Stimulated activated naive CD8-positive, alpha-beta T cell treated with anti-CD3 and anti-CD28 coated beads, Interleukin-15, Interleukin-2, amounts not matched to agents 100 ng/mL and 50 ng/mL, for 24 hours (primary cell): ENCODE data around the gene TXLNB.

Source experiments
- H3K27ac Mint-ChIP-seq: one replicate; pipeline ENCODE4 v1.8.0; 2021; ENCODE audit warnings: mild to moderate bottlenecking, mixed read lengths
- H3K27me3 Mint-ChIP-seq: one replicate; pipeline ENCODE4 v1.8.0; 2021; ENCODE audit warnings: mixed read lengths
- H3K36me3 Mint-ChIP-seq: one replicate; pipeline ENCODE4 v1.8.0; 2021; ENCODE audit warnings: low read depth, mixed read lengths
- H3K4me1 Mint-ChIP-seq: one replicate; pipeline ENCODE4 v1.8.0; 2021; ENCODE audit warnings: low read depth, mixed read lengths
- H3K4me3 Mint-ChIP-seq: one replicate; pipeline ENCODE4 v1.8.0; 2021; ENCODE audit warnings: mild to moderate bottlenecking, mixed read lengths
- H3K9me3 Mint-ChIP-seq: one replicate; pipeline ENCODE4 v1.8.0; 2021; ENCODE audit warnings: mixed read lengths

The TXLNB gene

DNA sequence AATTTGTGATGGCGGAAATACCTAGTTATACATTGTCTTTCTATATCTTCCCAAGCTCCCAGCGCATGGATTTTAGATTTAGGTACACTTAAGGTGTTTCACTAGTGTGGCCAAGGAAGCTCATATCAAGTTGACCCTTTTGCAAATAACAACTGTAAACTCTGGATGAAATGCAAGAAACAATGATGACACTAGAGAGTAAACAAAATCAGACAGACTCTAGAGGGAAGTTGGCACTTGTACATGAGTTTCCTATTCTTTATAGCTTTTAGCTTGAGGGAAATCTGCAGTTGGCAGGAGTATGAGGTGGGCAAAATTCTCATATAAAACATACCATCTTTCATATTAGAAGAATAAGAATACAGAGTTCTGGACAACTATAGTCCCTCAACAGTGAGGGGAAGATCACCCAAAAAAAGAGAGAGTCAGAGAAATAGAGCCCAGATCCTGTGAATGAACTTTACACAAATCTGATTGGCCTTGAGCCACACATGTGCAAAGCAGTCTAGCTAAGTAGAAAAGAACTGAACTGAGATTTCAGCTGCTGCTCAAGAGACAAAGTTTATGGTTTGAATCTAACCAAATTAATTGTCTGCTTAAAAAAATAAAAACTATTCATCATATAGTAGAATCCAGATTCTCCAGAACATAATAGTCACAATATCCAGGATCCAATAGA is 26.1 kb downstream of the TXLNB start:
- no peaks in the 10 kb centered on the region for H3K9me3 Mint-ChIP-seq
- peaks cover 19% of the 10 kb centered on the region for H3K4me1 Mint-ChIP-seq
- no peaks in the 10 kb centered on the region for H3K27me3 Mint-ChIP-seq
- H3K4me3 Mint-ChIP-seq = no peak overlapping the region
- no peak overlapping the region for H3K27ac Mint-ChIP-seq
- H3K36me3 Mint-ChIP-seq = no peaks in the 10 kb centered on the region

DNA sequence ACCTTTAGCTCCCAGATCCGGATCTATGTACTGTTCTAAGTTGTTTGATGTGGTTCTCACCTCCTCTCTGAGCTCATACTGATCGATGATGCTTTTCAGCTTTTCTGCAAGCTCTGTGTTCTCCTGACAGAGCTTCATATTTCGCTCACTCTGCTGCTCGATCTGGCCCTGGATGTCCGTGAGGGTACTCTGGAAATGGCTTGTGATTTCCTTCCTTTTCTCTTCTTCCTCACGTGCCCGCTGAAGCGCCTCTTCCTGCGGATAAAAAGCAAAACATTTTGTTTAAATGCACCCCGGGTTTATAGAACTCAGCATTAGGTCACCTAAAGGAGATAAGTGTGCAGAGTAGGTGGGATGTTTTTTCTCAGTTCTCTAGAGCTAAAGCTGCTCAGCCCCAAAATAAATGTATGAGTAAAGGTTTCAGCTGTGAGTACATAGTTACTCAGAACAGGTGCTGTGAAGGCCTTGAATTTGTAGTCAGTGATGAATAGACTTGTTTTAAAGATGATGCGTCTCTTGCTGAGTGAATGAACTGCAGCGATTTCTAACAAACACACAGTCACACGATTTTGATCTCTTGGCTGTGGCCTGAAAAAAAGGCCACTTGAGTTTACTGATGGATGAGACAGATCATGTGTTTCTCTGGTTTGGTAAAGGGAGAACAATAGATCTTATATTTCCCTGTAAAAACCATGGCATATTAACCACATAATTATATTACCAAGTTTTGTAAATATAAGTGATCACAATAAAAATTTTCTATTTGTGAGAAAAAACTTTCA is 29.1 kb downstream of the TXLNB start:
- Mint-ChIP-seq H3K4me1 (peaks cover 18% of the 10 kb centered on the region), H3K36me3 (peaks cover 11% of the 10 kb centered on the region), H3K27me3 (no peaks in the 10 kb centered on the region), H3K4me3 (peak overlapping the region; percentile 74), H3K9me3 (no peaks in the 10 kb centered on the region), H3K27ac (peak overlapping the region; percentile 78)

DNA sequence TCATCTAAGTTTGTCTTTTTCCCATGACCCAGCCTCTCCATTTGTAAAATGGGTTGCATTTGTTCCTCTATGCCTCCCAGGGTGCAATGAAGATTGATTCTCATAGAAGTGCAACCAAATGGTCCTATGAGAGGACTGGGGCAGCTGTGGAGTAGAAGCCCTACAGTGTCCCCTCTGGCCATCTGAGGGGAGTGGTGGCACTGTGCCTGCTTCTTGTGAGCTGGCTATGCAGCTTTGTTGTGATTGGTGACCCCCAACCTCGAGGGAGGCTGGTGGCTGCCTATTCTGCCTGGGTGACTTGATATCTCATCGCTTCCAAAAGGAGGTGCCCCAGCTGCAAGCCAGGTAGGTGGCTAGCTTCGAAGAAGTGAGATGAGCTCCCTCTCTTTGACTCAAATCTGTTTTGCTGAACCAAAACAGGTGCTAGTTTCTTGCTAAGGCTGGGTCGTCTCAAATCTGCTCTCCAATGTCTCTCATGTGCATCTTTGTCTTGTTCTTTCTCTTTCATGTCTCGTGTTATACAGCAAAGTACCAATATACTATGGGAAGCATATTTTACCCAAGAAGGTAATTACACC is 33.9 kb downstream of the TXLNB start:
- Mint-ChIP-seq H3K4me1 (peaks cover 20% of the 10 kb centered on the region), H3K27me3 (no peaks in the 10 kb centered on the region), H3K4me3 (no peak overlapping the region), H3K9me3 (no peaks in the 10 kb centered on the region), H3K27ac (no peak overlapping the region), H3K36me3 (peaks cover 11% of the 10 kb centered on the region)

DNA sequence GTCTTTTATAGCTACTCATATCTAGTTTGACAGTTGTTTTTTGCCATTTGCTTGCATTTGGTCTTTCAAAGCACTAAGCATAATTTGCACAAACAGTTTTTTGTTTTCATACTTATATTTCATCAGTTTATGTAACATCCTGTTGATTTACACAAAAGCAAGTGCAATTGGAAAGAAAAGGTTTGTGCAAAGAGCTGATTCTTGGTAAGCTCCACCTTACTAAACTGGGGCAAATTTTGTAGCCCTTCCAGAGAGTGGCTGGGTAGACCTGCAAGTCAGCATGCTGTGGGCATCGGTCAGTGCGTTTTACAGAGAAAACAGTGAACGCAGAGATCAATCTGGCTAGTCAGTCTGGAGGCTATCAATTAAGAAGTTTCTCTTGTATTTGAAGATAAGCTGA is 34.5 kb downstream of the TXLNB start:
- Mint-ChIP-seq H3K27ac (no peak overlapping the region), H3K36me3 (peaks cover 11% of the 10 kb centered on the region), H3K9me3 (no peaks in the 10 kb centered on the region), H3K27me3 (no peaks in the 10 kb centered on the region), H3K4me3 (no peak overlapping the region), H3K4me1 (peaks cover 18% of the 10 kb centered on the region)

DNA sequence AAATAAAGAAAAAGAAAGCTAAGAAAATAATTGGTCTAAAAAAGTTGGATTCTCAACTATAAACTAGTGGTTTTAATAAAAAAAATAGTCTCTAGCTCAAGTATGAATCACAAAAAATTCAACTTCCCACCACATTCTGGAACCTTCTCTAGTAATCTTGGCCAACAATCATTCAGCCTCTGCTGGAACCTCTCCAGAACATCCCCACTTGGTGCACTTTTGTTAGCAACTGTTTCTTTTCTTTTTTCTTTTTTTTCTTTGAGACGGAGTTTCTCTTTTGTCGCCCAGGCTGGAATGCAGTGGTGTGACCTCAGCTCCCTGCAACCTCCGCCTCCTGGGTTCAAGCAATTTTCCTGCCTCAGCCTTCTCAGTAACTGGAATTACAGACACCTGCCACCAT is 35.7 kb downstream of the TXLNB start:
- H3K36me3 Mint-ChIP-seq = peaks cover 11% of the 10 kb centered on the region
- H3K9me3 Mint-ChIP-seq = no peaks in the 10 kb centered on the region
- H3K27ac Mint-ChIP-seq = no peak overlapping the region
- no peaks in the 10 kb centered on the region for H3K27me3 Mint-ChIP-seq
- no peak overlapping the region for H3K4me3 Mint-ChIP-seq
- peaks cover 25% of the 10 kb centered on the region for H3K4me1 Mint-ChIP-seq

DNA sequence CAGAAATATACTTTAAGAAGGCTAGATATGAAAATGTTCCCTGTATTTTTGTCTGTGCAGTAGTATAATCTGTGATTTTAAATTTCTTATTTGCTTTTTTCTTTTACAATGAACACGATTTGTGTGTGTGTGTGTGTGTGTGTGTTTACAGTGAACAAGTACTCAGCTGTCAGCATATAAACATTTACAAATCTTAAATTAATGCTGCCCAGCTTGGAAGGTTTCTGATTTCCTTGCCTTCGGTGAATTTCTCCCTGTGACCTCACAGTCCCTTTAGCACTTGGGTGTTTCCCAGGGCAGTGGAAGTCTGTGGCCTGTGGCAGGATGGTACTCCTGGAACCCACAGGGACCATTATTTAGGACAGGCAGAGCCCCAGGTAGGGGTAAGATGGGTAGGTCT is 37.6 kb downstream of the TXLNB start:
- peaks cover 5% of the 10 kb centered on the region for H3K36me3 Mint-ChIP-seq
- no peaks in the 10 kb centered on the region for H3K9me3 Mint-ChIP-seq
- no peaks in the 10 kb centered on the region for H3K27me3 Mint-ChIP-seq
- H3K4me3 Mint-ChIP-seq = no peak overlapping the region
- H3K27ac Mint-ChIP-seq = no peak overlapping the region
- H3K4me1 Mint-ChIP-seq = peaks cover 43% of the 10 kb centered on the region

DNA sequence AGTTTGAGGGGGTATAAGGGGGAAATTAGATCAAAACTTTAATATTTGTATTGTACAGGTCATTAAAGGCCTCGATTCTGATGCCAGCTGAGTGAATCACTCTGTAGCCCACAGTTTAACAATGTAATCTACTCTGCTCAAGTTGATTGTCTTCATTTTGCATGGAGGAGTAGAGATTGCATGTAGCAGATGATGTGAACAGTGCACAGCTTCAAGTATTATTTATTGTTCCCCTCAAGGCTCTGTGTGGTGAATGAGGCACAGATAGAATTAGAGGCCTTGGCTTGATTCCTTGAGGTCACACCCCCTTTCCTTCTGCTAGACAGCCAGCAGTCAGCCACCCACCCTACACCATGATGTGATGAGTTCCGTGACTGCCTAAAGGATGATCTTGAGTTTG is 38.1 kb downstream of the TXLNB start:
- no peaks in the 10 kb centered on the region for H3K27me3 Mint-ChIP-seq
- H3K4me3 Mint-ChIP-seq = no peak overlapping the region
- H3K4me1 Mint-ChIP-seq = peaks cover 48% of the 10 kb centered on the region
- no peaks in the 10 kb centered on the region for H3K36me3 Mint-ChIP-seq
- no peaks in the 10 kb centered on the region for H3K9me3 Mint-ChIP-seq
- no peak overlapping the region for H3K27ac Mint-ChIP-seq

DNA sequence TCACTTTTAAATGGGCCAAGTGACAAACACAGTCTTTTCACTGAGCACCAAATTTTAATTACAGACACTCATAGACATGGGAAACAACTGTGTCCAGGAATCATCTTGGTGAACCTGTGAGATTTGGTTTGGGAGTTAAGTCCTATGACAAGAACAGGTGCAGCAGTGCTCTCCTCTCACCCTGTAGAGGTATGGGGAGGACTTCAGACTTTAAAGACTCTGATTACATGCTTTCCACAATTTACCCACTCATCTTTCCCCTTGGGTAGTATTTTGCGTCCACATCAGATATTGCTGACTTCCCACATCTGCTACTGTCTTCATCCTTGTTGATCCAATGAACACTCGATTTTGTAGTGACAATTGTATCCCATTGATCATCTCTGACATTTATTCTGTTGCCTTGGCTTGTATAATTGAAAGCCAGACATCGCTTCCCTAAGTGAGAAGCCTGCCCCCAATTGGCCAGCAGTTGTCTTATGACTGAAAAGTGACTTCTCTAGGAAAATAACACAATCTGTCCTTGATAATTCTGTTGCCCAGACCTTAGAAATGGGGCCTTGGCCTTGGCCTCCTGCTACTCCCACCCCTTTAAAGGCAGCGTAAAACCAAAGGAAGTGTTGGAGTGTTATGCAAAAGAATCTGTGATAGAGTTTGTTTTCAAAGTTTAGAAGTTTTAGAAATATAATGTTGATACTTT is 40.0 kb downstream of the TXLNB start:
- Mint-ChIP-seq H3K4me1 (peaks cover 59% of the 10 kb centered on the region), H3K9me3 (no peaks in the 10 kb centered on the region), H3K36me3 (no peaks in the 10 kb centered on the region), H3K27ac (peak overlapping the region; percentile 8), H3K27me3 (no peaks in the 10 kb centered on the region), H3K4me3 (no peak overlapping the region)

DNA sequence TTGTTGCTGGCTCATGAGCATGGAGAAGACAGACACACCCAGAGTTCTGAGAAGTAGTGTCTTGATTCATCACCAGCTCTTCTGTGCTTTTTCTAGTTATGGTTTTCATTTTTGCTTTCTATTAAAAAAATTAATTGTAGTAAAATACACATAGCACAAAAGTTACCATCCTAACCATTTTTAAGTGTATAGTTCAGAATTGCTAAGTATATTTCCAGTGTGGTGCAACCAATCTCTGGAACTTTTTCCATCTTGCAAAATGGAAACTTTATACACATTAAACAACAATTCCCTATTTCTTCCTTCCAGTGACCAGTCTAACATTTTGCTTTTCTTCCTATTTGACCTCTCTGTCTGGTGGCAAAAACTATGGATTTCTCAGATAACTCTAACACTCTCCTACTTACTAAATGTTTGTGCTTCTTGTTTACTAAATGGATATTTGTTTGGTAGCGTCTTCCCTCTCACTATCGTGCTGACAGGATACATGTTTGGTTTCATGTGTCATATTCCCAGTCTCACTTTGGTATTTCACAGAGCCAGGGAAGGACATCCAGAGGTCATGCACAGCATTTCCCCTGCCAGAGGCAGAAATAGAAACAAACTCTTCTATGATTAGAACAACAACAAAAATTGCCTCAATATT is 40.6 kb downstream of the TXLNB start:
- peaks cover 59% of the 10 kb centered on the region for H3K4me1 Mint-ChIP-seq
- no peak overlapping the region for H3K4me3 Mint-ChIP-seq

DNA sequence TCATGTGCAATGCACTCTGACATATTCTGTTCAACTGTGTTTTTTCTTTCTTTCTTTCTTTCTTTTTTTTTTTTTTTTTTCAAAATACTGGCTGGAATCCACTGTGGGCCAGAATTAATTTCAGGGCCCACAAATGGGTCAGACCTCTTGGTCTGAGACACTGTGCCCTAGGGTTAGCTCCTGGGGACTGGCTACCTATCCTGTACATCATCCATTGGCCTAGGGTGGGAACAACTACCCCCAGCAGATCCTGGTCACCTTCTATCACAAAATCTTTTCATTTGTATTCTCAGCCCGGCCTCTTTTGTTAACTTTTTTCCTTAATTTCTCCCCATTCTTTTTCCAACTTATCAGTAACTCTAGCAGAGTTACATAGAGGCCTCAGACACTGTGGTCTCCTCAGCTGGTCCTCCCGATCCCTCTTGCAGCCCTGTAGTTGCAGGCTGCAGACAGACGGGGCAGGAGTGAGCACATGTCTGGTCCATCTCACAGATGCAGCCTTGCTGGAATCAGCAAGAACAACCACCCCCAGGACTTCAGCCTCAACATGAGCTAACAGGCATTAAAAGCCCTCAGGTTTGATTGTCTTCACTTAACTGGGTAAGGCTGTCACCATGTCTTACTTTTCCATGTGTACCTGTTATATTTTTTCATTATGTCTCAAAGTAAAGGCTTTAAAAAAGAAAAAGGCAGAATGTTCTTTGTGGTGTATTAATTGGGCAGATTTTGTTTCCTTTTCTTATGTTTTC is 41.3 kb downstream of the TXLNB start:
- Mint-ChIP-seq H3K27ac (peak overlapping the region; percentile 91), H3K36me3 (no peaks in the 10 kb centered on the region), H3K4me3 (no peak overlapping the region), H3K9me3 (no peaks in the 10 kb centered on the region), H3K27me3 (no peaks in the 10 kb centered on the region), H3K4me1 (peaks cover 59% of the 10 kb centered on the region)

More for the DNA sequence above, 40.6 kb downstream of the TXLNB start:
- H3K36me3 Mint-ChIP-seq = no peaks in the 10 kb centered on the region
- H3K9me3 Mint-ChIP-seq = no peaks in the 10 kb centered on the region
- H3K27ac Mint-ChIP-seq = peak overlapping the region; percentile 91
- H3K27me3 Mint-ChIP-seq = no peaks in the 10 kb centered on the region

DNA sequence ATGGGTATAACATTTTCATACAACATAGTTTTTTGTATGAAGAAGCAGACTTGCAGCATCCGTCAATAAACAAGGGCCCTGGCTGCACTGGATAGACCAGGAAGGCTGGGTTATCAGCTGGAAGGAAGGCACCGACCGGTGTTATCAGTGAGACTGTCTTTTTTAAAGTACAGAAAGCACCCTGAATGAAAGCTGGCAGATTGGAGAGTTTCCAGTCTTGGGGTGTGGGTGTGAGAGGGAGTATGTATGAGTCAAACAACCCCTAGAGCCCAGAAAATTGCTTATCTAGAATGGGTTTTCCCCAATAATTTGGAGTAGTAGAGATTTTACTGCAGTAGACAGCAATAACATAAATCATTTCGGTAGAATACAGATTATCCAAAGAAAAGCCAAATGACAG is 42.4 kb downstream of the TXLNB start:
- Mint-ChIP-seq H3K27me3 (no peaks in the 10 kb centered on the region), H3K4me3 (no peak overlapping the region), H3K36me3 (no peaks in the 10 kb centered on the region), H3K27ac (peak overlapping the region; percentile 69), H3K4me1 (peaks cover 59% of the 10 kb centered on the region), H3K9me3 (no peaks in the 10 kb centered on the region)

DNA sequence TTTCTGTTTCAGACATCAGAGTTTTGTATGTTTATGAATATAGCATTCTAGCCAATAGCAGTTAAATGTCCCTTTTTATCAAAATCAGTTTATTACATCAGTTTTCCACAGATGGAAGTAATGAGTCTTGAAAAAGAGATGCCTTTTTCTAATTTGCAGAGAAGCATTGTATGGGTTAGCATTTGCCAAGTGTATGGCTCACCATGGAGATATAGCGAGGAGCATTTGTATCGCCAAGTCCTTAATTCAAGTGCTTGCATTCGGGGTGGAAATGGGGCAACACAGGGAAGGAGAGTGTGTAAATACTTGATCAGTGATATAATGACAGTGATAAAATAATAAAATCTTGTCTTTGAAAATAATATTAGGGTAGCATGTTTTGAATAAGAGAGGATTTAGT is 42.9 kb downstream of the TXLNB start:
- Mint-ChIP-seq H3K36me3 (no peaks in the 10 kb centered on the region), H3K9me3 (no peaks in the 10 kb centered on the region), H3K4me3 (no peak overlapping the region), H3K4me1 (peaks cover 59% of the 10 kb centered on the region), H3K27ac (no peak overlapping the region), H3K27me3 (no peaks in the 10 kb centered on the region)

DNA sequence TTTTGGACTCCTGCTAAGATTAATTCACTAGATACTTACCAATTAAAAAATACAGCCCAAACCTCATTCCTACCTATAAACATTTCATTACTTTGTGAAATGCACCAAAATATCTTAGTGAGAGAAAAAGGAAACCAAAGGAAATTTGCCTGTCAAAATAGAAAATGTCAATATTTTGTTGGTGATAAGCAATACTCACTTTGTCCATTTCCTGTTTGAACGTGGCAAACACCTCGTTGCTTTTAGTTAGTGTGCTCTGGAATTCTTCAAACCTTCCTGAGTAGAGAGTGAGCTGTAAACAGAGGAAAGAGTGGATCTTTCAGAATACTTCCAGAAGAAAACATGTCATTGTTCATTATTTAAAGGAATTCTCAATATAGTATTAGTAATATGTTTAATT is 44.2 kb downstream of the TXLNB start:
- H3K4me3 Mint-ChIP-seq = peak overlapping the region; percentile 45
- no peaks in the 10 kb centered on the region for H3K9me3 Mint-ChIP-seq
- H3K4me1 Mint-ChIP-seq = peaks cover 49% of the 10 kb centered on the region
- H3K27me3 Mint-ChIP-seq = no peaks in the 10 kb centered on the region
- no peak overlapping the region for H3K27ac Mint-ChIP-seq
- peaks cover 3% of the 10 kb centered on the region for H3K36me3 Mint-ChIP-seq

DNA sequence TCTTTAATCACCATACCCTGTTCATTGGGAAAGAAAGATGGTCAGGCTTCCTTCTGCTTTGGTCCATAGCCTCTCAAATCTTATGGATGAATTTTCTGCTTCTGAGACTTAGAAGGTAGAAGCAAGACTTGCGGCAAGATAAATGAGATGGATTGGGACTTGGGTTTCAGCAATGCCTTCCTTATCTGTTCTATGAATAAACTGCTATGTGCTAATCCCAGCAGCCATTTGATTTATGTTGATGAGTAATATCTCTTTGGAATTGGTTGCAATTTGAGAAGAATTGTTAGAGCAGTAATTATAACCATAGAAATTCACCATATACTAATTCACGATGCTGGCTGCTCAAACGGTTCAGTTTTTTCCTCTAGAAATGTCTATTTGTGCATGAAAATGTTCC is 48.3 kb downstream of the TXLNB start:
- Mint-ChIP-seq H3K9me3 (no peaks in the 10 kb centered on the region), H3K4me1 (peaks cover 10% of the 10 kb centered on the region), H3K27ac (no peak overlapping the region), H3K36me3 (peaks cover 3% of the 10 kb centered on the region), H3K27me3 (no peaks in the 10 kb centered on the region), H3K4me3 (no peak overlapping the region)
